ENCODE measurements around the gene LRFN2.
A peak's percentile ranks its signal among the peaks of the same experiment; 100 is the strongest.

The LRFN2 gene

DNA sequence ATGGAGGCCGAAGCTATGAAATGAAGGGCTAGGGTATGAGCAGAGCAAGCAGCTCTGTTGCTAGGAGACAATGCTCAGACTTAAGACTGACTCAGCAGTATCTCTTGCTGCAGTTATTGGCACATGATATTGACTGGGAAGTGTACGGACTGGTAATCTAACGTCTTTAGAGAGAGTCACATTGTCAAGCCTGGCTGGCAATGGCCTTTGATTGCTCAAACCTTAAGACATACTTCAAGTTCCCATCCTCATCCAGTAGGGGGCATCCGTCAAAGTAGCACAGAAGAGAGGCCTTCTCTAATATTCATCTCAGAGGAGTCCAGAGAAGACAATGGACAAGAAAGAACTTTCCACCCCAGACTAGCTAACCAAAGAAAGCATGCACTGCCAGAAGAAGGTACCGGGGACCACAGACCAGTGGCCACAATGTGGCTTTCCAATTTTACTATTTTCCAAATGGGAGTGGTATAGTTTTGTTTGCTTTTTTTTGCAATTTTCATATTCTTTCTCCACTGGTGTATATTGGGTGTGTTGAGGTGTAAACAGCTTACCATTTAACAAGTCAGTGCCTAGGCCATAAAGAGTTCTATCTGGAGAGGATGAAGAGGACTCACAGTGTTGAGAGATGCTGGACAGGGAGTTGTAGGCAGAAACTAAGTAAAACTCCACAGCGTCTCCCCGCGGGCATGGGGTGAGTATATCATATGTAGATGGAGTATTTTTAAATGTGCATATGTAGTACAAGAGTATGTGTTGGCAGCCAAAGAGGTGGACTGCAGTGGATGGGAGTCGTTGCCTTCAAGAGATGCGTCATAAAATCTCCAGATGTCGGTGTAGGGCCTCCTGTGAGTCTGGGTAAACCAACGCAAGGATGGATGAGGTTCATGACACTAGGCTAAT lies 36.7 kb downstream of the LRFN2 start:
- TF ChIP-seq, protein P1, sequence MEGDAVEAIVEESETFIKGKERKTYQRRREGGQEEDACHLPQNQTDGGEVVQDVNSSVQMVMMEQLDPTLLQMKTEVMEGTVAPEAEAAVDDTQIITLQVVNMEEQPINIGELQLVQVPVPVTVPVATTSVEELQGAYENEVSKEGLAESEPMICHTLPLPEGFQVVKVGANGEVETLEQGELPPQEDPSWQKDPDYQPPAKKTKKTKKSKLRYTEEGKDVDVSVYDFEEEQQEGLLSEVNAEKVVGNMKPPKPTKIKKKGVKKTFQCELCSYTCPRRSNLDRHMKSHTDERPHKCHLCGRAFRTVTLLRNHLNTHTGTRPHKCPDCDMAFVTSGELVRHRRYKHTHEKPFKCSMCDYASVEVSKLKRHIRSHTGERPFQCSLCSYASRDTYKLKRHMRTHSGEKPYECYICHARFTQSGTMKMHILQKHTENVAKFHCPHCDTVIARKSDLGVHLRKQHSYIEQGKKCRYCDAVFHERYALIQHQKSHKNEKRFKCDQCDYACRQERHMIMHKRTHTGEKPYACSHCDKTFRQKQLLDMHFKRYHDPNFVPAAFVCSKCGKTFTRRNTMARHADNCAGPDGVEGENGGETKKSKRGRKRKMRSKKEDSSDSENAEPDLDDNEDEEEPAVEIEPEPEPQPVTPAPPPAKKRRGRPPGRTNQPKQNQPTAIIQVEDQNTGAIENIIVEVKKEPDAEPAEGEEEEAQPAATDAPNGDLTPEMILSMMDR (IDR thresholded peaks at IDR 0.05; ENCODE audit: low read depth, low read length), result peak; percentile 47
- no peak overlapping the region for H3K4me3 ChIP-seq (ENCODE audit: low read depth, low read length)

DNA sequence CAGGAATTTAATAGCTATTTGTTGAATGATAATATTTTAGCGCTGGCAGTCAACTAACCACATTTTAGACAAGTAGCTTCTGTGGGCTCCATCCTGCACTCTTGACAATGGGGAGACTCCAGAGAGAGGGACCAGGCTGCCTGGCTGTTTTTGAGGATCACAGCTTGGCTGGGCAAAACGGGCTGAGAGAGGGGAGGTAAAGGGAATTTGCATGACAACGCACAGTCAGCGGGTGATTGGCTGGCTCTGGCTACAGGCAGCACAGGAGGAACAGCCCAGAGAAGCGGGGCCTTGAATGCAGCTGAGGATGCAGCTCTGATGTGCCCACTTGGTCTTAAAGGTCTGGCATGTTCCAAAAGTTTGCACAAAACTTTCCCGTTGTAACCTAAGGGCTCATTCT lies 41.2 kb downstream of the LRFN2 start:
- no peak overlapping the region for H3K4me3 ChIP-seq (ENCODE audit: low read depth, low read length)
- TF ChIP-seq, protein P1 (IDR thresholded peaks at IDR 0.05; ENCODE audit: low read depth, low read length), result no peak

- TF ChIP-seq, protein P1 (IDR thresholded peaks at IDR 0.05; ENCODE audit: low read depth, low read length), result no peak
- no peak overlapping the region for H3K4me3 ChIP-seq (ENCODE audit: low read depth, low read length)
Observed at GRCh38 chr6:40543776-40544175, 43.4 kb downstream of the LRFN2 start.

DNA sequence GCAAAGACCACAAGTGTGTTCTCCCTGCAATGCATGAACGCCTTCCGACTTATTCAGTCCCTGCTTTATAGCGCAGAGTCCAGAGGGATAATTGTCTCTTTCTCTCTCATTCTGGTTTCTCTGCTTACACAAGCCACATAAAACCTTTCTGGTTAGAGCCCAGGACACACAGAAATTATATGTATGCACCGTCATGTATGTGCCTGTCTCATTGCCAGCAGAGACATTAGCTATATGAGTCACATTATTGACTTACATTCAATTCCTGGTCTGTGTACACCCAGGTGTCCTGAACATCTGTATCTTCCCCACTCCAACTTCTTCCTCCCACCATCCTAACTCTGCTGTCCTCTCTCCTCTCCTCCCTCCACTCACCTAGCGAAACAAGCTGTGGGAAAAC lies 44.0 kb downstream of the LRFN2 start:
- H3K4me3 ChIP-seq (ENCODE audit: low read depth, low read length), result no peak overlapping the region
- TF ChIP-seq, protein P1 (IDR thresholded peaks at IDR 0.05; ENCODE audit: low read depth, low read length), result no peak

DNA sequence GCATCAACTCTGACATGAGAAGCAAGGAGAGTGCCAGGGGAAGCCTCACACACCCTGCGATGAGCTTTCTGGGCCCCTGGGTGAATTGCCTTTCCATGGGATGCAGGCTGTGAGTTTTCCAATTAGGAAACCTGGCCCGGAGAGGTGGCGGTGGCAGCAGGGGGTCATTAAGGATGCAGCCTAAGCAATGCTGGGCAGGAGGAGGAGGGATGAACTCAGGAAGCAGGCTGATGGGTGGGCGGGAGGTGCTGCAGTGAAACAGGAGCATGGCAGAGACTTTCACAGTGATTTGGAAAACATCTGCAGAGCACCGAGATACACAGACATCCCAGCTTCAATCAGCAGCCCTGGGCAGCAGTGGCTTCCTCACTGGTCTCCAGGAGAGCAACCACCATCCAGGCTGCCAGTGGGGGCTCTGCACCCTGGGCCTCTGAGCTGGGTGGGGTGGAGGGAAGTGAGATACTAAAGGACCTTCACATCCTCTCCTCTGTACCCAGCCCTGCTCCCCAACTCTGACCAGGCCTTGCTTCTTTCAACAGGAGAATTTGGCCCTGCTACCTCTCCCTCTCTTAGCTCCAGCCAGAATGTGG lies 44.9 kb downstream of the LRFN2 start:
- TF ChIP-seq, protein P1 (IDR thresholded peaks at IDR 0.05; ENCODE audit: low read depth, low read length), result no peak

GRCh38 chr6:40541556-40542174 lies 45.5 kb downstream of the LRFN2 start:
- no peak overlapping the region for H3K4me3 ChIP-seq (ENCODE audit: low read depth, low read length)
- TF ChIP-seq, protein P1 (IDR thresholded peaks at IDR 0.05; ENCODE audit: low read depth, low read length), result no peak

More for the DNA sequence above, 44.9 kb downstream of the LRFN2 start:
- no peak overlapping the region for H3K4me3 ChIP-seq (ENCODE audit: low read depth, low read length)

DNA sequence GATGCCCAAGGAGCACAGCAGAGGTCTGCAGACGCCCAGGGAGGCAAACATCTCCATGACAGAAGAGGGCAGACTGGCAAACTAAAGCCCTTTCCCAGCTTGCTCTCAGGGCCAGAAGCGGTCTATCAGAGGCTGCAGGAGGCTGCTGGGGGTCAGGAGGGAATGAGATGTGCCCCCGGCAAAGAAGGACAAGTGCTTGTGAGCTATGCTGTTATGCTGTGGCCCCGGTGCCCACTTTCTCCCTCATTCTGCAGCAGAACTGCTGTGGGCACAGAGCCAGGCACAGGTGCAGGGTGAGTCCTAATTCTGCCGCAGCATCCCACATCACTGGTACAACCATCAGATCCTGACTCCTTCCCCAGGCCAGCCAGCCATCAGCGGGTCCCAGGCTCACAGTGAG lies 46.4 kb downstream of the LRFN2 start:
- H3K4me3 ChIP-seq (ENCODE audit: low read depth, low read length), result no peak overlapping the region
- TF ChIP-seq, protein P1 (IDR thresholded peaks at IDR 0.05; ENCODE audit: low read depth, low read length), result no peak

All from WI38 (cell line).